Calu3 (cell line): Measurements from ENCODE around the gene LBR. TPM values are rescaled to one million over a fixed set of nuclear protein-coding genes. Genes with fewer than 3 reads are reported as not detected.

Source experiments
- BruUV-seq: library from RNA; stranded (reverse); fragments of 400-500 nt; replicated peaks from 2 replicates; lab custom pipeline; 2021; lab: Mats Ljungman, UMichigan
- CTCF ChIA-PET: fragments of 300-600 bp; sonication (Branson Sonifier 250); formaldehyde crosslinking; loops from one replicate; lab custom pipeline; 2022; ENCODE audit warnings: antibody characterized with exemption; lab: Charles Lee
- DNase-seq: peaks from one replicate; pipeline ENCODE4 v3.0.0; 2022
- H3K27ac Mint-ChIP-seq: one replicate; pipeline ENCODE4 v1.8.0; 2022; ENCODE audit warnings: mixed read lengths; ENCODE audit not compliant: unreplicated experiment
- H3K27me3 Mint-ChIP-seq: one replicate; pipeline ENCODE4 v1.8.0; 2022; ENCODE audit warnings: mixed read lengths; ENCODE audit not compliant: unreplicated experiment
- H3K36me3 Mint-ChIP-seq: one replicate; pipeline ENCODE4 v1.8.0; 2022; ENCODE audit warnings: mild to moderate bottlenecking, moderate library complexity, mixed read lengths; ENCODE audit not compliant: insufficient read depth, unreplicated experiment
- H3K4me1 Mint-ChIP-seq: one replicate; pipeline ENCODE4 v1.8.0; 2022; ENCODE audit warnings: mild to moderate bottlenecking, low read depth, mixed read lengths; ENCODE audit not compliant: unreplicated experiment
- H3K4me3 Mint-ChIP-seq: one replicate; pipeline ENCODE4 v1.8.0; 2022; ENCODE audit warnings: mild to moderate bottlenecking, low read depth, moderate library complexity, mixed read lengths; ENCODE audit not compliant: unreplicated experiment
- H3K9me3 Mint-ChIP-seq: one replicate; pipeline ENCODE4 v1.8.0; 2022; ENCODE audit warnings: low read depth, mixed read lengths; ENCODE audit not compliant: unreplicated experiment
- intact Hi-C: fragments of 100-400 bp; cut with micrococcal nuclease; formaldehyde crosslinking; loops from one replicate; pipeline ENCODE4 v1.10.0; 2022; ENCODE audit not compliant: unreplicated experiment
- total RNA-seq: library from RNA; stranded (reverse); gene quantifications from 2 replicates; pipeline ENCODE4 v1.2.3, GENCODE V29; 2022
- TF ChIP-seq, protein P1 (sequence below): fragments of 200-600 bp; IDR thresholded peaks from one replicate; pipeline ENCODE4 v1.8.0; 2022; ENCODE audit warnings: antibody characterized with exemption; ENCODE audit not compliant: unreplicated experiment

The LBR gene
- total RNA-seq, 1 experiment from 2014 or later = 183 TPM

DNA sequence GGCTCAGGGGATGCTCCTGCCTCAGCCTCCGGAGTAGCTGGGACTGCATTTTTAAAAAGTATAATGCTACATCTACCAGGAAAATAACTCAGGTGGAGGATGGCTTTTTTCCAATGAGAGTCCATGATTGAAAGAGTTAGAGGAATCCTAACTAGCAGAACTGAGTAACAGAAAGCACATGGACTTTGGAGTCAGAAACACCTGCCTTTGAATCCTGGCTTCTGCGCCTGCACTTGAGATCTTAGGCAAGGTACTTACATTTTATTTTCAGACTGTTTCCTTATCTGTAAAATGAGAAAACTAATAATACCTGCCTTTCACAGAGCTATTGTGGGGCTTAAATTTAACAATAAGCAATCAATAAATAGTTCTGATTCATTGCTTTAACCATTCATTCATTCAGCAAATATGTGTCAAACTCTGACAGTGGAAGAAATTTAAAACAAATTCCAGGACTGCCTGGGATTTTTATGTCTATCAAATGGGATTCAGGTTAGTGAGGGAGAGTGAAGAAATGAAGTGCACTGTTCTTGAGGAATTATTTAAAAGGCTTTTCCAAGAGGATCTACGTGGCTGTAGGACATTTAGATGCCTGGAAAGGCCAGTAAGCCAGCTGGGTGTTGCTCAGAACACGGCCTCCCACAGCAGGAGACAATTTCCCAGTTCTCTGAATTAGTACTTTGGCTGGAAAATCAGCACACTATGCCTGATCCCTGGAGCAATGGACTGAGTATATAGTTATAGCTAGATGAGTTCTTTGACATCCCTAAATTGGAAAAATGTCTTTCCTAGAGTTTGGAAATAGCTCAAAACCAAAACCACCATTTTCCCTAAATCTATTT lies 12.8 kb upstream of the LBR start:
- no peaks in the 10 kb centered on the region for H3K9me3 Mint-ChIP-seq
- H3K27me3 Mint-ChIP-seq = no peaks in the 10 kb centered on the region
- H3K4me1 Mint-ChIP-seq = peaks cover 67% of the 10 kb centered on the region
- TF ChIP-seq, protein P1, sequence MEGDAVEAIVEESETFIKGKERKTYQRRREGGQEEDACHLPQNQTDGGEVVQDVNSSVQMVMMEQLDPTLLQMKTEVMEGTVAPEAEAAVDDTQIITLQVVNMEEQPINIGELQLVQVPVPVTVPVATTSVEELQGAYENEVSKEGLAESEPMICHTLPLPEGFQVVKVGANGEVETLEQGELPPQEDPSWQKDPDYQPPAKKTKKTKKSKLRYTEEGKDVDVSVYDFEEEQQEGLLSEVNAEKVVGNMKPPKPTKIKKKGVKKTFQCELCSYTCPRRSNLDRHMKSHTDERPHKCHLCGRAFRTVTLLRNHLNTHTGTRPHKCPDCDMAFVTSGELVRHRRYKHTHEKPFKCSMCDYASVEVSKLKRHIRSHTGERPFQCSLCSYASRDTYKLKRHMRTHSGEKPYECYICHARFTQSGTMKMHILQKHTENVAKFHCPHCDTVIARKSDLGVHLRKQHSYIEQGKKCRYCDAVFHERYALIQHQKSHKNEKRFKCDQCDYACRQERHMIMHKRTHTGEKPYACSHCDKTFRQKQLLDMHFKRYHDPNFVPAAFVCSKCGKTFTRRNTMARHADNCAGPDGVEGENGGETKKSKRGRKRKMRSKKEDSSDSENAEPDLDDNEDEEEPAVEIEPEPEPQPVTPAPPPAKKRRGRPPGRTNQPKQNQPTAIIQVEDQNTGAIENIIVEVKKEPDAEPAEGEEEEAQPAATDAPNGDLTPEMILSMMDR = no peak
- BruUV-seq = TSS peak; percentile 59
- CTCF ChIA-PET = interaction anchor here (0.6 to 2.8 kb wide), 9 partner anchors 9 to 483 kb away, joined by 3 to 16 read pairs (median 4); partner anchors contain the start of genes LBR and PYCR2
- H3K36me3 Mint-ChIP-seq = peaks cover 43% of the 10 kb centered on the region
- DNase-seq = no peak
- peak overlapping the region; percentile 92 for H3K27ac Mint-ChIP-seq
- intact Hi-C loops = loop anchor here (1.0 to 2.0 kb wide), 2 partner anchors 12 to 122 kb away; partner anchors contain the start of gene LBR
- peak overlapping the region; percentile 37 for H3K4me3 Mint-ChIP-seq

DNA sequence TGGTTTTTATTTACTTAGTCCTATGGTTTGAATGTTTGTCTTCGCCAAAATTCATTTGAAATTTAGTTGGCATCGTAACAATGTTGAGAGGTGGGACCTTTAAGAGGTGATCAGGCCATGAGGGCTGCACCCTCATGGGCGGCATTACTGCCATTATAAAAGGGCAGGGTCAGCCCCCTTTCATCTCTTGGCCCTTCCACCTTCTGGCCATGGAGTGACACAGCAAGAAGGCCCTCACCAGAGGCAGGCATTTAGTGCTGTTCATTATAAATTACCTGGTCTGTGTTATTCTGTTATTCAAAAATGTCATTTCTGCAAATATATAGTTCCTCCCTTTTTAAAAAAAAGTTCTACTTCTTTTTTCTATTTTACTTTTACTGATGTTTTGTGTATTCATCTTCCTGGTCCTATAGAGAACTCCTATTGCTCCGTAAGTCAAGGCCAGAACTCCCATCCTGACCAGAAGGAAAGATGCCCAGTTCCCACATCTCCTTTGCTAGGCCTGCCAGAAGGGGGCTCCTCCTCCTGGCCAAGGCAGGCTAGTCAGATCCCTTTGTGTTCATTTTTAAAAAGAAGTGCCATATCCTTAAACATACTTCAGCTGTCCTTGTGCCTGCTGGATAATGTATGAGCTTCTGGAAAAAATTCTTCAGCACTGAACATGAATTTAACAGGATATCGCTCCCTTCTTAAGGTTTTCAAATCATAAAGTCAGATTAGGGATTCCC lies 10.0 kb upstream of the LBR start:
- peak; percentile 48 for DNase-seq
- H3K27ac Mint-ChIP-seq = no peak overlapping the region
- intact Hi-C loops = no loop called here
- H3K27me3 Mint-ChIP-seq = no peaks in the 10 kb centered on the region
- H3K36me3 Mint-ChIP-seq = peaks cover 20% of the 10 kb centered on the region
- TF ChIP-seq, protein P1 = no peak
- H3K9me3 Mint-ChIP-seq = no peaks in the 10 kb centered on the region
- BruUV-seq = no TSS peak
- peaks cover 40% of the 10 kb centered on the region for H3K4me1 Mint-ChIP-seq
- no peak overlapping the region for H3K4me3 Mint-ChIP-seq
- CTCF ChIA-PET = interaction anchor here (0.6 kb wide), 1 partner anchor 598 kb away, joined by 5 read pairs; no protein-coding TSS in a partner anchor

DNA sequence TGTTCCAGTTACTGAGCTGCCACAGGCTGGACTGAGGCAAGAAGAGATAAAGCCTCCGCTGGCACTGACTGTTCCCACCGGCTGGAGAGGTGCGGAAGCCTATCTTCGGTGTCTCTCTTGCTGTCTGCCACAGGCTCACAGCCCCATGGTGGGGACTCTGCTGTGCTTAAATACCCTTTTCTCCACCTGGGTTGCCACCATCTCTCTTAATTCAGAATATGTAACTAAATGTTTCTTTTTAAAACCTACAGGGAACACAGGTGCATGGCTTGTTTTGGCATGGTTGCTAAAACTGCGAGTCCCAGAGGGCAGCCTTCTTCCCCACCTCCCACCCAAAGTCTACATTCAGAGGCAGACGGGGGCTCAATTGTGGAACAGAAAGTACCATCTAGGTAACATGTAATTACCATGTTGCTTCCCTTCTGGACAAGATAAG lies 8.1 kb upstream of the LBR start:
- intact Hi-C loops = no loop called here
- H3K4me3 Mint-ChIP-seq = no peak overlapping the region
- no TSS peak for BruUV-seq
- no peak for DNase-seq
- no peak overlapping the region for H3K27ac Mint-ChIP-seq
- TF ChIP-seq, protein P1 = no peak
- H3K27me3 Mint-ChIP-seq = no peaks in the 10 kb centered on the region
- H3K36me3 Mint-ChIP-seq = peaks cover 9% of the 10 kb centered on the region
- H3K4me1 Mint-ChIP-seq = peaks cover 21% of the 10 kb centered on the region
- CTCF ChIA-PET = interaction anchor here (0.7 kb wide), 1 partner anchor 789 kb away, joined by 9 read pairs; no protein-coding TSS in a partner anchor
- H3K9me3 Mint-ChIP-seq = no peaks in the 10 kb centered on the region

DNA sequence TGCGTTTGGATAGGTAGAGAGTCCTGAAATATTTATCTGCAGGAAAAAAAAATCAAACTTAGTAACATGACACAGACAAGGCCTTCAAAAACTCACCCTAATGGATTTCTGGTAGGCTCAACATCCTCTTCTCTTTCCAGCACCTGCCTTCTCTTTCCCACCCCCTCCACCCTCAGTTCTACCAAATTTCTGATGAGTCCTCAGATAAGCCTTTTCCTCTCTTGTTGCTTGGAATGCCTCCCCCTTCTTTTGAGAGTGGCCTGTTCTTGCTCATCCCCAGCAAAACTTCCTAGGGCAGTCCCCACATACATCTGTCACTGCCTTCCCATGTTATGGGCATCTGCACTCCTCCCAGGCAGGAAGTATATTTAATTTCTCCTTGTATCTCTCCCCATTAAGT lies 7.6 kb upstream of the LBR start:
- no peak for DNase-seq
- TF ChIP-seq, protein P1 = no peak
- BruUV-seq = no TSS peak
- intact Hi-C loops = no loop called here
- Mint-ChIP-seq H3K9me3 (no peaks in the 10 kb centered on the region), H3K27ac (no peak overlapping the region), H3K4me1 (peaks cover 16% of the 10 kb centered on the region), H3K27me3 (no peaks in the 10 kb centered on the region), H3K4me3 (no peak overlapping the region), H3K36me3 (peaks cover 6% of the 10 kb centered on the region)
- CTCF ChIA-PET = interaction anchor here (0.7 kb wide), 1 partner anchor 789 kb away, joined by 9 read pairs; no protein-coding TSS in a partner anchor
